Activated CD4-positive, alpha-beta memory T cell treated with anti-CD3 and anti-CD28 coated beads for 36 hours (primary cell): Measurements from ENCODE around the gene TUBA3D. TPM values are rescaled to one million over a fixed set of nuclear protein-coding genes. Genes with fewer than 3 reads are reported as not detected.
A peak's percentile ranks its signal among the peaks of the same experiment; 100 is the strongest.
"Not testable (repeated sequence)": the region's sequence is repeated elsewhere in the genome, so short reads cannot be mapped to it uniquely, and the experiment has no call there.

Source experiments
- CTCF ChIA-PET: fragments of 350-600 bp; sonication (Branson Sonifier 250); formaldehyde crosslinking; loops from one replicate; lab custom pipeline; 2021; ENCODE audit warnings: antibody characterized with exemption, inconsistent platforms; lab: Charles Lee
- POLR2A ChIA-PET: fragments of 350-600 bp; sonication (Branson Sonifier 250); formaldehyde crosslinking; loops from one replicate; lab custom pipeline; 2021; ENCODE audit warnings: antibody characterized with exemption; lab: Charles Lee
- DNase-seq: peaks from one replicate; pipeline ENCODE4 v3.0.0-alpha.2; 2020
- H3K27ac Mint-ChIP-seq: one replicate; pipeline ENCODE4 v1.8.0; 2021; ENCODE audit warnings: mixed read lengths
- H3K27me3 Mint-ChIP-seq: one replicate; pipeline ENCODE4 v1.8.0; 2021; ENCODE audit warnings: mixed read lengths
- H3K36me3 Mint-ChIP-seq: one replicate; pipeline ENCODE4 v1.8.0; 2021; ENCODE audit warnings: mixed read lengths
- H3K4me1 Mint-ChIP-seq: one replicate; pipeline ENCODE4 v1.8.0; 2021; ENCODE audit warnings: low read depth, mixed read lengths
- H3K4me3 Mint-ChIP-seq: one replicate; pipeline ENCODE4 v1.8.0; 2021; ENCODE audit warnings: mild to moderate bottlenecking, mixed read lengths
- H3K9me3 Mint-ChIP-seq: one replicate; pipeline ENCODE4 v1.8.0; 2021; ENCODE audit warnings: mixed read lengths
- intact Hi-C: fragments of 100-400 bp; cut with micrococcal nuclease; formaldehyde crosslinking; loops from one replicate; pipeline ENCODE4 v1.15.1; 2023
- total RNA-seq, 2 experiments: library from RNA; stranded (reverse); gene quantifications; one replicate each; pipeline ENCODE4 v1.2.3, GENCODE V29; 2021

Gene TUBA3D
- total RNA-seq, 2 experiments from 2014 or later: not detected

DNA sequence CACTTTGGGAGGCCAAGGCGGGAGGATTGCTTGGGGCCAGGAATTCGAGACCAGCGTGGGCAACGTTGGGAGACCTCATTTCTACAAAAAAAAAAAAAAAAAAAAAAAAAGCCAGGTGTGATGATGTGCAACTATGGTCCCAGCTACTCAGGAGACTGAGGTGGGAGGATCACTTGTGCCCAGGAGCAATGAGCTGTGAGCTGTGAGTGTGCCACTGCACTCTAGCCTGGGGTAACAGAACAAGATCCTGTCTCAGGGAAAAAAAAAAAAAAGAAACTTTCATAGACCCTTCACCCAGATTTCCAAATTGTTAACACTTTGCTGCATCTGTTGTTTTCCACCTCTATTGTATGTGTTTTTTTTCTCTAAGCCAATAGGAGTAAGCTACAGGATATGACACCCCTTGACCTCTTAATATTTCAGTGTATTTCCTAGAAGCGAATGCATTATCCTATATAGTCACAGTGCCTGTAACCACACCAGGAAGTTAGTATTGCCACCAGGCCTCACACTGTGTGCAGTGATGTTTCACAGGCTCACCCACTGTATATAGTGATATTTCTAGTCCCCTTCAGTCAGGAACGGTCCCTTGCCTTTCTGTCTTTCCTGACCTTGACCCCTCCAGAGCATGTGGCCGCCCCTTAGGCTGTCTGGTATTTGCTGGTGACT, 28.3 kb downstream of the TUBA3D start:
- intact Hi-C loops, H3K4me3 Mint-ChIP-seq, H3K9me3 Mint-ChIP-seq, POLR2A ChIA-PET, CTCF ChIA-PET, H3K27me3 Mint-ChIP-seq, H3K4me1 Mint-ChIP-seq, DNase-seq, H3K27ac Mint-ChIP-seq: not testable (repeated sequence)
- H3K36me3 Mint-ChIP-seq: peaks cover 40% of the 10 kb centered on the region

DNA sequence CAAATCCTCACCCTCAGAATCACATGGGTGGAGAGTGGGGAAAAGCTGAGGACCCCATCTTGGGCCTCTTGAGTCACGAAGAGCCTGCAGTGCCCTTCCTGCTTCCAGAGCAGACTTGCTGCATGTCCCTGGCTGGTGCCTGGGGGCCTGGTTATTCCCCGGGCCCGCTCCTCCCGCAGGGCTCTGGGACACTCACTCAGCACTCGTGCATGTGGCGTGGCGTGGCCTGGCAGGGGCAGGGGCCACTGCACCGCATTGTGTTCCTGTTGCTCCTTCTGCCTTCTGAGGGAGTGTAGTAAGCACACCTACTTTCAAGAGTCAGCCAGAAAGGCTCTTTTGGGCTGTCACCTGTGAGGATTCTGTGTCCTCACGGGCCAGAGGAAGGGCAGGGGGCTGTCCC, 33.7 kb downstream of the TUBA3D start:
- DNase-seq: no peak
- ChIA-PET CTCF (no interaction called here), POLR2A (no interaction called here)
- intact Hi-C loops: no loop called here
- peaks cover 29% of the 10 kb centered on the region for H3K36me3 Mint-ChIP-seq
- no peaks in the 10 kb centered on the region for H3K4me1 Mint-ChIP-seq
- no peak overlapping the region for H3K4me3 Mint-ChIP-seq
- no peak overlapping the region for H3K27ac Mint-ChIP-seq
- H3K27me3 Mint-ChIP-seq: no peaks in the 10 kb centered on the region
- H3K9me3 Mint-ChIP-seq: no peaks in the 10 kb centered on the region

DNA sequence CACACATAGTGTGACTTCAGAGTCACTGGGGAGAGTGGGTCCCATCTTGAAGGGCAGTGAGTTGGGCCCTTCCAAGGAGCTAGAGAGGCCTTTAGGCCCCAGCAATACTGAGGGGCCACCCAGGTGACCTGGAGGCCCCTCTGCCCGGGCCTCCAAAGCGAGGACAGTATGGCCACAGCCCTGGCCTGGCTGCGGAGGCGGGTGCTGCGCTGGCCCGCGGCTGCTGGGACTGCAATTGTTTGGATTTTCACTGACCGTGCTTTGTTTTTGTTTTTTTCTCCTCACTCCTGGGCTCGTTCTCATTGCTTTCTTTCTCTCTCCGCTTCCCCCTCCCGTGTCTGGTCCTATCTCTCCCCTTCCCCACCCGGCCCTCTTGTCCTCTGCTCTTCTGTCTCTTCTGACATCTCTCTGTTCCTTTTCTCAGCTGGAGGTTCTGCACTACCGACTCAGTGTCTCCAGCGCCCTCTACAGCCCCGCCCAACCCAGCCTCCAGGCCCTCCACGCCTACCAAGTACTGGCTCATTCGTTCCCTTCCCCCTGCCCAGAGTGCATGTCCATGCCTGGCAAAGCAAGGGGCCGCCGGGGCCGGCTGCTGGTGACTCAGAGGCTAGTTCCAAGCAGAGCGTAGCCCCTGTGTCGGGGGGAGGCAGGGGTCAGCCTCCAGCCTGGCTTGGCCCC, 35.5 kb downstream of the TUBA3D start:
- H3K4me1 Mint-ChIP-seq, H3K9me3 Mint-ChIP-seq, CTCF ChIA-PET, H3K27ac Mint-ChIP-seq, H3K4me3 Mint-ChIP-seq, H3K27me3 Mint-ChIP-seq, DNase-seq, intact Hi-C loops, POLR2A ChIA-PET: not testable (repeated sequence)
- peaks cover 26% of the 10 kb centered on the region for H3K36me3 Mint-ChIP-seq

DNA sequence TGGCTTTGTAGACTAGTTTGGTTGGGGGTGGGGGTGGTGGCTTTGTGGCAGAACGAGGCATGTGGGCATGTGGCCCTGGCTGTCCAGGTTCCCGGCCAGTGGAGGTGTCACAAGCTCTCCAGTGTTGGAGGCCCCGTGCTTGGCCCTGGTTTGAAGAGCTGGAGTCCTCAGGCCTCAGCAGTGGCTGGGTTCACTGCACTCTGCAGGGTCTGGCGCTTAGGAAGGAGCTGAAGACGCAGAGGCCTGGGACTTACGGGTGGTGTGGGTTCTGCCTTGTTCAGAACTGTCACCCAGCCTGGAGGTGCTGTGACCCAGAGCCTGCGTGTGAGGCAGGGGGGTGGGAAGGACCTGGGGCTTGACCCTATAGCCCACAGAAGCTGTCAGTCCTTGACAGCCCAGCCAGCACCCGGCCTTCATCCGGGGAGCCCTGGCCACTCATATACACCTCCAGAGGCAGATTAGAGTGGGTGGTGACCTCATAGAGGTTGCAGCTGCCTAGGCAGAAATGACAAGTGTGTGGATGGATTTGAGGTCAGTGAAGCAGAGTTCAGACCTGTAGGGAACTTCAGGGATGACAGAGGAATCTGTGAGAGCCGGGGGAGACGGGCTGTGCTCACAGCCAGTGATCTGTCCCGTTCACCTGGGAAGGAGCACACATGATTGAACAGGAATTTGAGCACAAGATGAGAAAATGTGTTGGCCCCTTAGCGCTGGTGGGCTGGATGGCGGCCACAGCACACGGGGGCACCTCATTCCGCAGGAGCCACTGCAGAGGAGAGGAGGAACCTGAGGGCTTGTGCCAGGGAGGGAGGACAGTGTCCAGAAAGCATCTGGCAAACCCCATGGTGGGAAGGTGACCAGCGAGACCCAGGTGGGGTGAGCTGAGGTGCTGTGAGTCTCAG, 36.3 kb downstream of the TUBA3D start:
- CTCF ChIA-PET, DNase-seq, H3K27me3 Mint-ChIP-seq, H3K27ac Mint-ChIP-seq, POLR2A ChIA-PET, intact Hi-C loops, H3K4me1 Mint-ChIP-seq, H3K9me3 Mint-ChIP-seq, H3K4me3 Mint-ChIP-seq: not testable (repeated sequence)
- peaks cover 25% of the 10 kb centered on the region for H3K36me3 Mint-ChIP-seq

DNA sequence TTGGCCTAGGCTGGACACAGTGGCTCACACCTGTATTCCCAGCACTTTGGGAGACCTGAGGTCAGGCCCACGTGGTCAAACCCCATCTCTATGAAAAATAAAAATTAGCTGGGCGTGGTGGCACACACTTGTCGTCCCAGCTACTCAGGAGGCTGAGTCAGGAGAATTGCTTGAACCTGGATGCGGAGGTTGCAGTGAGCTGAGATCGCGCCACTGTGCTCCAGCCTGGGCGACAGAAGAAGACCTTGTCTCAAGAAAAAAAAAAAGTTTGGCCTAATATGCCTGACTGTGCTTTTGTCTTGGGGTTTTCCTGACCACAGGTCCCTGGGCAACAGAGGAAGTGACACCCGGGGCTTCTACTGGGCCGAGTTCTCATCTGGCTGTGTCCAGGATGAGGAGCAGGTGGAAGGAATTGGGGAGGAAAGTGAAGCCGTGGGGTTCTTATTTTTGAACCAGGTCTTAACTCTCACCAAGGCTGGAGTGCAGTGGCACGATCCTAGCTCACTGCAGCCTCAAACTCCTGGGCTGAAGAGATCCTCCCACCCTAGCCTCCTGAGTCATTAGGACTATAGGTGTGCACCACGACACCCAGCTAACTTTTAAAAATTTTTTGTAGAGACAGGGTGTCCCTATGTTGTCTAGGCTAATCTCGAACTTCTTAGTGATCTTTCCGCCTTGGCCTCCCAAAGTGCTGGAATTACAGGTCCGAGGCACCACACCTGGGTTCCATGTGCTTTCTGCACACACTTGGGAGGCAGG, 38.7 kb downstream of the TUBA3D start:
- DNase-seq, POLR2A ChIA-PET: not testable (repeated sequence)
- H3K27ac Mint-ChIP-seq: peak overlapping the region; percentile 42

DNA sequence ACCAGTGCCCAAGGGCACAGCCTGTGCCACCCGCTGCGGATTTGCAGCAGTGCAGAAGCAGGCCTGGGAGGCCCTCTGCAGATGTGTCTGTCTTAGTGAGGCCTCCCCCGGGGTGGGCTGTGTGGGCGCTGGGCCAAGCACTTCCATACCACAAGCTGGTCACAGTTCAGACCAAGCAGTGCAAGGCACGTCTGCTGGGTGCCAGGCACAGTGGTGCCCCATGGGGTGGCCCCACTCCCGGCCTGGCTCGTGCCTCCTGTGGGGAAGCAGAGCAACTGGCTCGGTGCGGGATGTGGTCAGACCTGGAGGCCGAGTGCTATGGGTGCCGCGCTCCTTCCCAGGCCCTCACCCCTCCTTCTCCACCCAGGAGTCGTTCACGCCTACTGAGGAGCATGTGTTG, 39.3 kb downstream of the TUBA3D start:
- H3K27me3 Mint-ChIP-seq, H3K9me3 Mint-ChIP-seq, H3K27ac Mint-ChIP-seq, H3K4me3 Mint-ChIP-seq, POLR2A ChIA-PET, intact Hi-C loops, CTCF ChIA-PET, DNase-seq, H3K4me1 Mint-ChIP-seq: not testable (repeated sequence)
- peaks cover 30% of the 10 kb centered on the region for H3K36me3 Mint-ChIP-seq

More for the DNA sequence above, 38.7 kb downstream of the TUBA3D start:
- H3K36me3 Mint-ChIP-seq: peaks cover 27% of the 10 kb centered on the region
- CTCF ChIA-PET, H3K4me1 Mint-ChIP-seq, H3K4me3 Mint-ChIP-seq, H3K27me3 Mint-ChIP-seq, H3K9me3 Mint-ChIP-seq, intact Hi-C loops: not testable (repeated sequence)

DNA sequence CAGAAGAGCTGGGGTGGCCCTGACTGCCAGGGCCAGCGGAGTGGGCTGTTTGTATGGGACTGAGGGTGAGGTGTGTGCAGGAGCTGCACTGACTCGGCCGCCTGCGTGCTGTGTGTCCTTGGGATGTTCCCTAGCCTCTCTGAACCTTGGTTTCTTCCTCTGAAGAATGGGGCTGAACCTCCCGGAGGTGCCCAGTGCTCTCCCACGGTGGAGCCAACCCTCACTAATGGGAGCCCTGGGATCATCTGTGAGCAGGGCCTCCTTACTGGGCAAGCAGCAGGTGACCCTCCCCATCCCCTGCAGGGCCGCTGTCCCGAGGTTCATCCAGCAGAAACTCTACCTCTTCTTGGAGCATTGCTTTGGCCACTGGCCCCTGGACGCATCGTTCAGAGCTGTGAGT, 40.1 kb downstream of the TUBA3D start:
- intact Hi-C loops: no loop called here
- ChIA-PET CTCF (no interaction called here), POLR2A (no interaction called here)
- H3K27me3 Mint-ChIP-seq: no peaks in the 10 kb centered on the region
- H3K27ac Mint-ChIP-seq: no peak overlapping the region
- no peak overlapping the region for H3K4me3 Mint-ChIP-seq
- H3K4me1 Mint-ChIP-seq: no peaks in the 10 kb centered on the region
- no peak for DNase-seq
- H3K9me3 Mint-ChIP-seq: no peaks in the 10 kb centered on the region
- peaks cover 30% of the 10 kb centered on the region for H3K36me3 Mint-ChIP-seq

DNA sequence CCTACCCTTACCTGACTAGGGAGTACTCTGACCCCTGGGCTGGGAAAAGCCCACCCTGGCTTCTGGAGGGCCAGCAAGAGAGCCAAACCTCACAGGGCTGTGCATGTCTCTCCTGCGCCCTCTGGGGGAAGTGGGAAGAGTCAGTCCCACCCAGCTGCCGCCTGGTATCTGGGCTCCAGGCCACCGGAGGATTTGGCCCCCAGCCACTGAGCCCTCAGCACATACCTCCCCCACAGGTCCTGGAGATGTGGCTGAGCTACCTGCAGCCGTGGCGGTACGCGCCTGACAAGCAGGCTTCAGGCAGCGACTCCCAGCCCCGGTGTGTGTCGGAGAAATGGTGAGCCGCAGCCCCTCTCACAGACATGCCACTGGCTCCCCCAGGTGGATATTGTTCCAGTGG, 40.7 kb downstream of the TUBA3D start:
- H3K27me3 Mint-ChIP-seq, H3K4me3 Mint-ChIP-seq, H3K27ac Mint-ChIP-seq, DNase-seq, H3K9me3 Mint-ChIP-seq, intact Hi-C loops, CTCF ChIA-PET, H3K4me1 Mint-ChIP-seq, POLR2A ChIA-PET: not testable (repeated sequence)
- H3K36me3 Mint-ChIP-seq: peaks cover 30% of the 10 kb centered on the region

DNA sequence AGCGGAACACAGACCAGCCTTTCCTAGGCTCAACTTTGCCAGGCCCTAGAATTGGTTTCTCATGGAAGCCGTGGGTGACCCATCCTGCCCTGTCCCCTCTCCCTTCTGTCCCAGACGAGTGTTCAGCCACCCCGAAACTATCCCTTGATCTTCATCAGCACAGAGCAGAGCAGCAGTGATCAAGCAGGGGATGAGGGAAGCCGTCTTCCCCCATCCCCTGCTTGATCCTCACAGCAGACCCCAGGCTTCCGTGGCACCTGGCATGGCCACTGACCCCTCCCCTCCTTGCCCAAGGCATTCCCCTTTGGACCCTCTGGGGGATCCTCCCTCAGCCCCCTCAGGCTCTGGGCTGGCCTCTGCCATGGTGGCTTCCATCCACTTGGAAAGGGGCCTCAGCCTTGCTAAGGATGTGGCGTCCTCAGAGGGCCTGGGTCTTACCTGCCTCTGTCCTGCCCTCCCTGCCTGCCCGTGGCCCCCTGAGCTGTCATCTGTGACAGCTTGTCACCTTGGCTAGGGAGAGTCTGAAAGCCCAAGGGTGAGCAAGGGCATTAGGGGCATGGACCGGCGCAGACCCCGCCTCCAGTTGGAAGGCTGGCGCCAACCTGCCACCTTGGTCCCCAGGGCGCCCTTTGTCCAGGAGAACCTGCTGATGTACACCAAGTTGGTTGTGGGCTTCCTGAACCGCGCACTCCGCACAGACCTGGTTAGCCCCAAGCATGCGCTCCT, 41.4 kb downstream of the TUBA3D start:
- H3K4me3 Mint-ChIP-seq: no peak overlapping the region
- no peak overlapping the region for H3K27ac Mint-ChIP-seq
- no peaks in the 10 kb centered on the region for H3K9me3 Mint-ChIP-seq
- POLR2A ChIA-PET: no interaction called here
- H3K36me3 Mint-ChIP-seq: peaks cover 29% of the 10 kb centered on the region
- CTCF ChIA-PET: no interaction called here
- no peaks in the 10 kb centered on the region for H3K27me3 Mint-ChIP-seq
- no peaks in the 10 kb centered on the region for H3K4me1 Mint-ChIP-seq
- intact Hi-C loops: no loop called here
- DNase-seq: no peak

DNA sequence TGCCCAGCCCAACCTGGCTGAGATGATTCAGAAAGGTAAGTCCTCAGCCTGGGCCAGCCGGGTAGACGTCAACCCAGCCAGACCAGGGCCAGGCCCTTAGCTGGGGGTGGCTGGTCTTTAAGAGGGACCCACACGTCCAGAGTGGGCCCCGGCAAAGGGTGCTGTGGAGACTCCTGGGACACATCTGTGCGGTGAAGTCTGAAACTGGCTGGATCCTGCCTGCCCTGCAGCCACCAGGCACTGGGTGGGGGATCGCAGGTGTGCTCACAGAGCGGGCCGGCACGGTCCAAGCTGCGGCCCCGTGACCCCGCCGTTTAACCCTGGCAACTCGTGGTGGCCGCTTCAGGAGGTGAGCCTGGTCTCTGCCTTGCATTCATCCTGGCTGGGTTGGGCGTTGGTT, 41.9 kb downstream of the TUBA3D start:
- DNase-seq, H3K27me3 Mint-ChIP-seq, POLR2A ChIA-PET, H3K9me3 Mint-ChIP-seq, intact Hi-C loops, CTCF ChIA-PET, H3K4me1 Mint-ChIP-seq, H3K27ac Mint-ChIP-seq, H3K4me3 Mint-ChIP-seq: not testable (repeated sequence)
- H3K36me3 Mint-ChIP-seq: peaks cover 25% of the 10 kb centered on the region

DNA sequence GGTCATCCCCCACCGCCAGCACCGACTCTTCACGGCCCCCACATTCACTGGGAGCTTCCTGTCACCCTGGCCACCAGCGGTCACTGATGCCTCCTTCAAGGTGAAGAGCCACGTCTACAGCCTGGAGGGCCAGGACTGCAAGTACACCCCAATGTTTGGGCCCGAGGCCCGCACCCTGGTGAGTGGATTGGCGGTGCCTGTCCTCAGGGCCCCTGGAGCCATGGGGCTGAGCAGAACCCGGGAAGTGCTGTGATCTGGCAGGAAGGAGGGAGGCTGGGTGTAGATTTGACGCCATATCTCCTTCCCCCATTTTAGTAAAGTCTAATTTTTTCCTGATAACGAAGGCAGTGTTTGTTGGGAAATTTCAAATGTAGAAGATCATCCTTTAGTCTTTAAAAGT, 42.6 kb downstream of the TUBA3D start:
- H3K36me3 Mint-ChIP-seq: peaks cover 25% of the 10 kb centered on the region
- H3K4me3 Mint-ChIP-seq, H3K27ac Mint-ChIP-seq, H3K9me3 Mint-ChIP-seq, intact Hi-C loops, H3K4me1 Mint-ChIP-seq, CTCF ChIA-PET, DNase-seq, H3K27me3 Mint-ChIP-seq, POLR2A ChIA-PET: not testable (repeated sequence)
